ENCODE measurements around the gene NAT9.

Gene NAT9

DNA sequence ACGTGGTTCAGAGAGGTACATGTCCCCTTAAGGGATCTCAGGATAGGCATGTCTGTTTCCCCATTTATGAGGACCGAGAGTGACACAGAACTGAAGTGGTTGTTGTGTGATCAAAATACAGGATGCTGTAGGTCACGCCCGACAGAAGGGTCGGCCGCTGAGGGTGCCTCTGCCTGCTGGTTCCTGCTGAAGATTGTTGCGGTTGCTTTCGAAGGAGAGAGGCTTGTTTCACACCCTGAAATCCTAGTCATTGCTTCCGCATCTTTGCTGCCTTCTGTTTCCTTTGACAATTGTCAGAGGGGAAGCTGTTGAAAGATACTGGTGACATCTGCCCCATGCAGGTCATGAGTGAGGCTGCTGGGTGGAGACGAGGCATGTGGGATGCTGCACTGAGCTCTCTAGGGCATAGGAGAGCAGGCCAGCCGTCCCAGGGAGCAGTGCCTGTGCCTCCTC lies 3.8 kb upstream of the NAT9 start:
- DNase-seq (ENCODE audit: low read depth in 2 of 2) = no peak

DNA sequence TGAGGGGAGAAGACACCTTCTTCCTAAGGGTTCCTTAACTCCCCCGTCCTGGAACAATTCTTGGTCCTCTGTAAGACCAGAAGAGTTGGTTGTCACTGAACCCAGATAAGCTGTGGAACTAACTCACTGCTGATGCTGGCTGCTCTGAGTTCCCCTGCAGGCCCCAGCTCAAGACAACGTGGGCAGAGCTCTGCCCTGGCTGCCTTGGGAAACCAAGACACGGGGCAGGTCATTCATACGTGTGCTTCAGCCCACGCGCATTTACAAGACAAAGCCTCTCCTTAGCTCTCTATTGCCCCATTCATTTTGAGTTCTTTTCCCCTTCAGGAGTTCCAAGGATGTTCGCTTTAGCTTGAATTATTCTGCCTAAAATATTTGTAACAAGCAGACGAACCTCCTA lies 3.4 kb upstream of the NAT9 start:
- no peak for DNase-seq (ENCODE audit: low read depth in 2 of 2)

DNA sequence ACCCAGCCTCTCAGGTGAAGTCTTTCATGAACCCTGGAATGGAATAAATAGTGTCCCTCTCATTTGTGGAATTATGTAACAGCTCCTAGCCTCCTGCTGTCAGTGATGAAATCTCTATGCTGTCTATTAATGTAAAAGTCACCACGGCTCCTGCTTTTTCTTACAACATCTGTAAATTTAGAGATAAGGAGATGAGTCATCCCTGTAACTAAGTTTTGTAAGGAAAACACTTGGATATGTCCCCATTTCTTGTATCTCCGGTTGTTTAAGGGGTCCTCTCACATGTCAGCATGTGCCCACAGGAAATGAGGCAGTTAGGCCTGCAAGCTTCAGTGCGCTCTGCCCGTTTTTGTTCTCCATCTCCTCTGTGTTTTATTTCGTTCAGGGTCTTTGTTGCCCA lies 2.8 kb upstream of the NAT9 start:
- no peak for DNase-seq (ENCODE audit: low read depth in 2 of 2)

DNA sequence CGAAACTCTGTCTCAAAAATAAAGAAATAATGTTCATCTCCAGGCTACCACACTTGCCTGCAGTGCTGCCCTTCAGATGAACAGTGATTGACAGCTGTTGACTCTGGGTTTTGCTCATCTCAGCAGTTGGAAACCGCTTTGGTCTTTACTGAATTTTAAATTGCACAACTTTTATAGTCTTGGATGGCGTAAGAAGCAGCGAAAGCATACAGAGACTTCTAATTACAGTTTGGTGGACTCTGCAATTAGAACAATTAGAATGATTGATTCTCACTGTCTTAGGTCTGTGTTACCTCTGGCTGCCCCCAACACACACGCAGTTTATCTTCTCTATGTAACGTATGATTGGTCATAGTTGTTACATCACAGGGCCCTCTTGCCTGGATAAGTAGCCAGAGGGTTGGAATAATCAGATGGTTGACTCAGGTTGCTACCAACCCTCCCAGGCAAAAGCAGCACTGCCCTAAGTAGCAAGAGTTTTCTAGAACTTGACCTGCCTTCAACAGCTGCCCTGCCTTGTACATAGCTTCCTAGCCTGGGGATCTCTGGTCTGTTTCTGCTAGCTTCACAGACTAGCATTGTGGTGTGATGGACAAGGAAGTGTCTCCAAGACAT lies 1.9 kb upstream of the NAT9 start:
- no peak for DNase-seq (ENCODE audit: low read depth in 2 of 2)

DNA sequence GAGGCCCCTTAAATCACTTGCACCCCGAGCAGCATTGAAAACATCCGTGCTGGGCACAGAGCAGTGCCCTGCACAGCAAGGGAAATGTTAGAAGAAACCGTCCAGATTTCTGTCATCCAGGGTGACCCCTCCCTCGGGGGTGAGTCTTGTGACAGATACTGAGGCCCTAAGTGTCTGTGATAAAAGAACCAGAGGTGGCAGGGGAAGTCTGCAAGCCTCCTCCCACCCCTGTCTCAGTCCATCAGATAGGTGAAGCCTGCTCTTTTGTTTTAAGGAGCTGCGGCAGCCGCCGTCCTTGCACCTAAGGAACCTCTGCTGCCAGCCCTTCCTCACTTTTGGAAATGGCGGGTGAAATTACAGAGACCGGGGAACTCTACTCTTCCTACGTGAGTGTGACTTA lies 845 bp upstream of the NAT9 start:
- DNase-seq (ENCODE audit: low read depth in 2 of 2) = no peak

DNA sequence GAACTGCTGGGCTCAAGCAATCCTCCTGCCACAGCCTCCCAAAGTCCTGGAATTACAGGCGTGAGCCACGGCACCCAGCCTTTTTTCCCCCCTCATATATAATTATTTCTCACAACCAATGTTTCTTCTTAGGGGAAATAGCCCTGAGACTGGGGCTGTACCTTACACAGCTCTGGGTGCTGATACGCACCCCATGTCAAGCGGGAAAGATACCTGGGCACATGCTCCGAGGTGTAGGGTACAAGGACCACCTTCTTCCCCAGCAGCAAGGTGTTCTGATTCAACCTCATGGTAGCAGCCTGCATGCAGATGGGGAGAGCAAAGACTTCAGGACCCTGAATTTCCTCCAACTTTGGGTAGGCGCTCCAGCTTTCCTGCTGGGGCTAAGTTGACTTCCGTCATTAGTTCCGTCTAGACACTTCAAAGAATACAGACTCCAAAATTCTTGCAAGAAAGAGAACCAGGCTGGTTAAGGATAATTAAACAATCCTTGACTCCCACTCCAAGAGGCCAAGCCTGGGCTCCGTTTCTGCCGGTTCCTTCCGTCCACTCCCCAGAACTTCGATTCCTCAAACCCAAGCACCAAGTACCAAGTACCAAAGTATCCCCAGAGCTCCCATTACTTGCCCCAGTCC lies 619 bp downstream of the NAT9 start:
- DNase-seq (ENCODE audit: low read depth in 2 of 2) = no peak

DNA sequence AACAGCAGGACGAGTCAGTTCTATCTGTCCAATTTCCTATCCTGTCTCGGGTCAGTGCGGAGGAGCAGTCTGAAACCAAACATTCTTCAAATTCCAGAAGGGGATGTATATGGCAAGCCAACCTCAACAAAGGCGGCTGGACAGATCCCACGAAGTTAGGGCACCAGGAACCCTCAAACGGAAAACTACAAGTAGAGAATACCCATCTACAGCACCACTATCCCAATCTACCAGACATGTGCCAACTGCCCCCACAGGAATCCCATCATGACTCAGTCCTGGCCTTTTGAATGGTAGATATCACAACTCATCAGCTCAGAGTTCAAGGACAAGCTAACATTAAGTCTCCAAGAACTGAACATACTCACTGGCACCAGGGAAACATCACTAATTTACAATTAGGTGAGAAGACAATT lies 2.3 kb downstream of the NAT9 start:
- DNase-seq (ENCODE audit: low read depth in 2 of 2) = no peak

DNA sequence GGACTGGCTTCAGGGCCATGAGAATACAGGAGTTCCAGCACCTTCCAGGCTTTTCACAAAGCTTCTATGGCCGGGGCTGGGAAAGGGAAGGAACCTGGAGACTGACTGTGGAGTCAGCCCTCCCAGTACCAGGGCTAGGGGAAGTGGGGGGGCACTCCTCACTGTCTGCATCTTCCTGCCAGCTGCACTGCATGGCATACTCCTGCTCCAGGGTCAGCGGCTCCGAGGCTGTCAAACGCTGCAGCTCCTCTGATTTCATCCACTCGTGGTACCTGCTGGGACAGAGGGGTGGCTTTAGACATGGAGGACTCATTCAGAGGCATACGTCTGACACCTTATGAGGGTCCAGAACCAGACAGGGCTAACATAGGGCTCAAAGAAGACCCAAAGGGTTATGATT lies 2.7 kb downstream of the NAT9 start:
- DNase-seq (ENCODE audit: low read depth in 2 of 2) = no peak

DNA sequence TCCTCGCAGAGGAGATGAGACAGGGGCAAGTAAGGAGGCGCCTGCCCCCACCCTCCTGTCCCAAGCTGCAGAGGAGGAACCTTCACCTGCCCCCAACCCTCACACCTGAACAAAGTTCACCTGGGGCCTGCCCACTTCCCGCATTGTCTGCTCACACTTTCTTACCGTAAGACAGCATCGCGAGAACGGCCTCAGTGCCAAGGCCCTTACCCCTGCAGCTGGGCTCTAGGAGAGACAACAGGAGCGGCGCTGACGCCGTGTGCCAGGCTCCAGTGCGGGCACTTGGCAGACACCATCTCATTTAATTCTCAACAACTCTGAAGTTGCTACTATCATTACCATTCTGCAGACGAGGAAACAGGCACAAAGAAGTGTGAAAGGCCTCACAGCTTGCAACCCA lies 4.1 kb downstream of the NAT9 start:
- DNase-seq (ENCODE audit: low read depth in 2 of 2) = no peak

DNA sequence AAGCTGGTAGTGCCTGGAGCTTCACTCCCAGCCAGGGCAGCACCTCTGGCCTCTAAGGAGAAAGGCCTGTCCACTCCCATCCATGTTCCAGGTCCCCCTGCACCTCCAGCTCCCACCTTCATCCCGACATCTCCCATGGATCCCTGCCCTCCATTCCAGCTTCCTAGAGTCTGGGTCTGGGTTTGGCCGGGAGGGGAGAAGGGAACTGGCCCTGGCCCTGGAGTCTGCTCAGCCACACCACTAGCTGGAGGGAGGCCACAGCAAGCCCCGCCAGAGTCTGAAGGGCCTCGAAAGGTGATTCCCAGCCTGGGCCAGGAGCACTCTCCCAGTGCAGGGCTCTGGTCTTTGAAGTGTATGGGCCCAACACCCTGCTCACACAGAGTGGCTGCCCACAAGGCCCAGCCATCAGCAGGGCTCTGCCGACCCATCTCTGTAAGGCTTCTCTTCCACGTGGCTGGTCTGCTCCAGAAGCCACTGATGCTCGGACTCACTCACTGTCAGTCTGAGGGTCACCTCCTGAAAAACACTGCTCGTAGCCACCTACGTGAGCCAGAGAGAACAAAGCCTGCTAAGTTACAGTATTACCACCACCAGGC lies 4.7 kb downstream of the NAT9 start:
- DNase-seq (ENCODE audit: low read depth in 2 of 2) = no peak

DNA sequence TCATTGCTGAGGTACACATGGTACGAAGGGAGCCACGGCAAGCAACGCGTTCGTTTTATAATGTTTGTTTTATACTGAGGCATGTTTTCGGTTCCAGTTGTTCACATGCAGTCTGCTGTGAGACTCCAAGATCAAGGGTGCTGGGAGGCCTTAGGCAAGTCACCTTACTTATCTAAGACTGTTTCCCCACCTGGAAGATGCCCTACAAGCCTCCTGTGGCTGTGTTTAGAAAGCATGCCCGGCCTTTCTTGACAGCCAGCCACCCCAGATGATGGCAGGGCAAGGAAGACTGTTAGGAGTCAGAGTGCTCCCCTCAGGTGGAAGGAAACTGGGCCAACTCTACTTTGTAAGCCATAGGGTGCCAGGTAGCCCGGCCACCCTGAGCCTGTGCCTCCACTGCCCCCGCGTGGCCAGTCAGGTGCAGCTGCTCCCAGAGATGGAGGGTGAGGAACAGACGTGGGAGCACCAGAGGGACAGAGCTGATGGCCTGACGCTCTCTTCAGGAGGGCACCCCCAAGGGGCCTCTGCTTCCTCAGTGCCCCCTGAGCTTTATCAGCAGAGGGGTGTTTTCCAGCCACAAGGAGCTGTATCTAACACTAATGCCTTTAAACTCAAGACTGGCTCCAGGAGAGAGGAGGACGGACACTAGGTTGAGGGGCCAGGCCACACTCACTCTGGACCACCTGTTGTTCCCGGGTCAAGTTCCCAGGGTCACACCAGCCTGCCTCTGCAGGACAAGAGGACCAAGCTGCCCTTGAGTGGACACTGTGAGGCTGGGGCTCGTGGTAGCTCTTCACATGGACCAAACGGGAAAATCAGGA lies 5.4 kb downstream of the NAT9 start:
- DNase-seq (ENCODE audit: low read depth in 2 of 2) = no peak

DNA sequence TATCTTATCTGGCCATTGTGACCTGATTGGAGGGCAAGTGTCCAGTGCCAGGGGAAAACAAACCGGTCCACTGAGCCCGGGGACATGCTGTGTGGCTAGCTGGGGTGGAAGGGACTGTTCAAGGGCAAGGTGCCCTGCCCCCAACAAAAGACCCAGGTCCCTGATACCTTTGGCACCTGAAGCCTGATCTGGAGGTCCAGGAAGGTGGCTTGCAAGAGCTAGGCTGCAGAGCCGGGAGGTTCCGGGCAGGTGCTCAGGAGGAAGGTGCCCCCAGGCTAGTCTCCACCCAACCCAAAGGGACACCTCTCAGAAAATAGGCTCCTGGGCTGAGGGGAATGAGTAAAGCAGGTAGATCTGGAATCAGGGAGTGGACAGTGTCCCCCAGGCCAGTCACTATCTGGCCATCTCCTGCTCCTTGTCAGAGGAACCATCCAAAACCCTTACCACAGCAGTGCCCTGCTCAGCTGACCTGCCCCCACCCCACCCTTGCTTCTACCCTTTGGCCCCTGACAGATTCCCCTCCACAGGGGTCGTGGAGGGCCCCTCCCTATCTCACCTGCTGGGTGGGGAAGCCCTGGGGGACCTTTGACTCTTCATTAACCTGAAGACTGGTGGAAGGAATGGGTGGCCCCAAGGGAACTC lies 6.2 kb downstream of the NAT9 start:
- DNase-seq (ENCODE audit: low read depth in 2 of 2) = no peak

DNA sequence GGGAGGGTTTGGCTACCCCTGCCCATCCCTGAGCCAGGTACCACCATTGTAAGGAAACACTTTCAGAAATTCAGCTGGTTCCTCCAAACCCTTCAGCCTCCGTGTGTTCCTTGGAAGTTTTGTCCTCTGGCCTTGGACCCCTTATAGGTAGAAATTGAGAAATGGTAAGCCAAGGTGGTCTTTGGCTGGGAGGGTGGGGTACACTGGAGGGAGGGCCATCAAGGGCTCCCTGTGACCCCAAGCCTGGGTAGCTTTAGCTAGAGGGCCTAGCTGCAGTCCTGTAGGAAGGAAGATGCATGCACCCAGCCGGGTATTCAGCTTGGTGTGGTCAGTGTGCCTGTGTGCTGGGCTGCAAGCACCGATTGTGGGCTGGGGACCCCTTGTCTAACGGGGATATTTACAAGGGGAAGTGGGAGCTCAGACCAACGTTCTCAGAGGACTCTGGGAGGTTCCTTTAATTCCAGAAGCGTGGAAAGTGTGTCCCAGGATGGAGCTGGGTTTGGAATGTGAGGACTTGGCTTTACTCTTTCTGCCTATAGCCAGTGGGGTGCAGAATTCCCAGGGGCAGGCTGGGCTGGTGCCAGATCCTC lies 6.8 kb downstream of the NAT9 start:
- no peak for DNase-seq (ENCODE audit: low read depth in 2 of 2)

DNA sequence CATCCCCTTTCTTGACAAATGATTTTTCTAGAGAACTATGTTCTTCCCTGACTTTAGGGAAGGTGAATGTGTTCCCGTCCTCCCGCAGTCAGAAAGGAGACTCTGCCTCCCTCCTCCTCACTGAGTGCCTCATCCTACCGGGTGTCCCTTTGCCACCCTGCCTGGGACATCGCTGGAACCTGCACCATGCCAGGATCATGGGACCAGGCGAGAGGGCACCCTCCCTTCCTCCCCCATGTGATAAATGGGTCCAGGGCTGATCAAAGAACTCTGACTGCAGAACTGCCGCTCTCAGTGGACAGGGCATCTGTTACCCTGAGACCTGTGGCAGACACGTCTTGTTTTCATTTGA lies 7.4 kb downstream of the NAT9 start:
- no peak for DNase-seq (ENCODE audit: low read depth in 2 of 2)

DNA sequence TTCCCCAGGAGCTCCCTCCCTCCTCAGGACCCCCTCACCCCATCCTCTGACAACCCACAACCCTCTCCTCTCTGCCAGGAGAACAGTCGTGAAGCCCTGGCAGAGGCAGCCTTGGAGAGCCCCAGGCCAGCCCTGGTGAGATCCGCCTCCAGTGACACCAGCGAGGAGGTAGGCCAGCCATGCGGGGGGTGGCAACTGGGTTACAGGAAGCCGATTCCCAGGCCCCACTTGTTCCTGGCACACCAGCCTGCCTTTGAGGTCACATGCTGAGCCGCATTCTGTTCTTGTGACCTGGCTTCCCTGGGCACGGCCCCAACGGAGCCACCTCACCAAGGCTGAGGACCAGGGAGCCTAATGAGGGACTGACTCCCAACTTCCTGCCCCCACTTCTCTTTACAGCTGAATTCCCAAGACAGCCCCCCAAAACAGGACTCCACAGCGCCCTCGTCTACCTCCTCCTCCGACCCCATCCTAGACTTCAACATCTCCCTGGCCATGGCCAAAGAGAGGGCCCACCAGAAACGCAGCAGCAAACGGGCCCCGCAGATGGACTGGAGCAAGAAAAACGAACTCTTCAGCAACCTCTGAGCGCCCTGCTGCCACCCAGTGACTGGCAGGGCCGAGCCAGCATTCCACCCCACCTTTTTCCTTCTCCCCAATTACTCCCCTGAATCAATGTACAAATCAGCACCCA lies 7.9 kb downstream of the NAT9 start:
- no peak for DNase-seq (ENCODE audit: low read depth in 2 of 2)

DNA sequence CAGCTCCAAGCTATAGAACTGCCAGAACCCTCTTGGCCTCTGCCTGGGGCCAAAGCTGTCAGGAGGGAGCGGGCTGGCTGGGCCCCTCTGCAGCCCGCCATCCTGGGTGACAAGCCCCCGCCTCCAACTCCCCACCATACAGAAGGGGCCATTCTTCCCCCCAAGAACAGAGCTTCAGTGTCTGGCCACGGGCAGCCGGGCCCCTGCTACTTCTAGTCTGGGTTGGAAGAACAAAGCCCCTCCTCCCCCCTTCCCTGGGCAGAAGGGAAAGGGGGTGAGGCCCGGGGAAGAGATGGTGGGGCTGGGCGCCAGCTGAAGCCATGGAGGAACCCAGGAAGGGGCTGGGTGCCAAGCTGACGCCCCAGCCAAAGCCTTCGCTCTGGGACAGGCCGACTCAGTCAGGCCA lies 9.0 kb downstream of the NAT9 start:
- DNase-seq (ENCODE audit: low read depth in 2 of 2) = no peak

DNA sequence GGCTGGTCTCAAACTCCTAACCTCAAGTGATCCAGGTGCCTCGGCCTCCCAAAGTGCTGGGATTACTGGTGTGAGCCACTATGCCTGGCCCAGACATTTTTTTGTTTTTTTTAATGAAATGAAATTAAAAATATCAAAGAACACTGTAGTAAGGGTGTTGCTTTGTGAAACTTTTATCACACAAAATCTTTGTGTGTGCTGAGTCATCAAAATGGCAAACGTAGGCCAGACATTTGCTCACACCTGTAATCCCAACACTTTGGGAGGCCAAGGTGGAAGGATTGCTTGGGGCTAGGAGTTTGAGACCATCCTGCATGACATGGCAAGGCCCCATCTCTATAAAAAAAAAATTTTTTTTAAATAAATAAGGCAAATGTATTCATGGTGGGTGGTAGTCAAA lies 9.7 kb downstream of the NAT9 start:
- DNase-seq (ENCODE audit: low read depth in 2 of 2) = no peak

DNA sequence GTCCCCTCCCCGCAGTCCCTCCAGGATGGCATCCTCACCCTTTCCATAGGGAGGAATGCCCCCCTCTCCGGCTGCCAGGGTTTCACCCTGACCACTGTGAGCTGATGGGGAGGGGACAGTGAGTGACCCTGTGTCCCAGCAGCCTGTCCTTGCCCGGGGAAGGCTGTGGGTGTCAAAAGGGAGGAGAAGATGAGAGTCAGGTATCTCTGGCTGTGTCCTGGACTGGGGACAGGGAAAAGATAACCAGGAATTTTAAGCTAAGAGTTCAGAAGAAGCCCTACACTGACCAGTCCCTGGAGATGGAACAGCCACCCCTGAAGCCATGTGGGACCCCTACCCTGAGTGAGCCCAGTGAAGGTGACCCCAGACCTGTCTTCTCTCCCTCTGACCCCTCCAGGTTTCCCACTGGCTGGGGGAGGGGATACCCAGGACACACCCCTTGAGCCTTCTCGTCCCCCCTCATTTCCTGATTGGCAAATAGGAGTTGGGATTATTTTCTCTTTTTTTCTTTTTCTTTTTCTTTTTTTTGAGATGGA lies 11.3 kb downstream of the NAT9 start:
- no peak for DNase-seq (ENCODE audit: low read depth in 2 of 2)

DNA sequence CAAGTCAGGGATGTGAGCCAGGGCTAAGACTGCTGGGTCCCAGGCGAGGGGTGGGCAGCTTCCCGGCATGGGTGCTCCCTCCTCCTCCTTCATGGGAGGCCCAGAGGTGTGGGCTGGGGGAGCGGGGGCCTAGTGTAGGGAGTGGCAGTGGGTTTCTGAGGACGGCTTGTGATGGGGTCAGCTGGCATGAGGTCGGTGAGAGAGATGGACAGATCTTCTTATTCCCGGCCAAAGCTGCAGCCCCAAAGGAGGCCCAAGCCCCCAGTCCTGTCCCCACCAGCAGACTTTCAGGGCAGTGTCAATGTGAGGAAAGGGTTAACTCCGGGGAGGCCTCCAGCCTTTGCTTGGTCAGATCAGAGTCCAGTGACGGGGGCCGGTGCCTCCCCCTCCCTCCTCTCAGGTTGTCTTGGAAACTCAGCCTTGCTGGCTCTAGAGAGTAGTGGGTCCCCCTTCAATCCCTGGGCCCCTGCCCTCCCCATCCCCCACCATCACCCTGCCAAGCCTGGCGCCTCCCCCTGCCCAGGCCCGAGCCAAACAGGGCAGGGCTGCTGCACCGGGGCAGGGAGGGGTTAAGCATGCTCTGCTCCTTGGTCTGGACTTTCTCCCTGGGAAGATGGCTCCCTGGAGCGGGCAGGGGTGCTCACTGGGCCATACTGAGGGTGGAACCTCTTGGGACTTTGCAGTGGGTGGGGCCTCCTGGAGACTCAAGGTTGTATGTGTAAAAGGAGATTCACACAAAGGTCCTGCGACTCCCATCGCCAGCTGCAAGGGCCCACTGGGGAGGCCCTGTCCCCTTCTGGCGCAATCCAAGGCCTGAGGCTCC lies 12.4 kb downstream of the NAT9 start:
- no peak for DNase-seq (ENCODE audit: low read depth in 2 of 2)

DNA sequence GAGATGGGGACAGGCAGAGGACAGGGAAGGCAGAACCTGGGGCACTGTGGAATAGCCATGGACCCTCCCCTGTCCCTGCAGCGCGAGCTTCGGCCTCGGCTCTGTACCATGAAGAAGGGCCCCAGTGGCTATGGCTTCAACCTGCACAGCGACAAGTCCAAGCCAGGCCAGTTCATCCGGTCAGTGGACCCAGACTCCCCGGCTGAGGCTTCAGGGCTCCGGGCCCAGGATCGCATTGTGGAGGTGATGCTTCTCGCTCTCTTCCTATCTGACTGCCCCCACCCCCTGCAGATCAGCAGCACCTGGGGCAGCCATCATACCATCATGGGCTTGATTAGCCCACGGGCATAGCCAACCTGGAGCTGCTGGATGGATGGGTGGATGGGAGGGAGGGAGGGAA lies 14.2 kb downstream of the NAT9 start:
- no peak for DNase-seq (ENCODE audit: low read depth in 2 of 2)
